UCSD-AML1 (cell line): Measurements from ENCODE around the gene LAGE3.
A peak's percentile ranks its signal among the peaks of the same experiment; 100 is the strongest.
"Not testable (repeated sequence)": the region's sequence is repeated elsewhere in the genome, so short reads cannot be mapped to it uniquely, and the experiment has no call there.

Source experiments
- DNase-seq: peaks from one replicate; lab custom pipeline; 2025; ENCODE audit not compliant: unreplicated experiment; lab: John Stamatoyannopoulos, UW

Gene LAGE3

GRCh38 chrX:154502098-154502497 lies 23.0 kb upstream of the LAGE3 start:
- DNase-seq: no peak

- not testable (repeated sequence) for DNase-seq
Measured at GRCh38 chrX:154501423-154501822, 22.3 kb upstream of the LAGE3 start.

GRCh38 chrX:154496591-154497137 lies 17.6 kb upstream of the LAGE3 start:
- DNase-seq: not testable (repeated sequence)

GRCh38 chrX:154495472-154495922 lies 16.4 kb upstream of the LAGE3 start:
- DNase-seq: no peak

GRCh38 chrX:154494715-154495114 lies 15.6 kb upstream of the LAGE3 start:
- DNase-seq: no peak

- DNase-seq: peak; percentile 91
Measured at GRCh38 chrX:154490414-154491083, 11.5 kb upstream of the LAGE3 start, which contains the start of gene SLC10A3. Gene SLC10A3, minus strand, starts transcription at chrX:154490629. Its CDS starts 1,689 bp downstream, at chrX:154488940.

- no peak for DNase-seq
Measured at GRCh38 chrX:154490021-154490413, 10.9 kb upstream of the LAGE3 start.

GRCh38 chrX:154489182-154489581 lies 10.1 kb upstream of the LAGE3 start:
- DNase-seq: no peak

- DNase-seq: no peak
Measured at GRCh38 chrX:154488336-154489075, 9.4 kb upstream of the LAGE3 start.

GRCh38 chrX:154487518-154488290 lies 8.6 kb upstream of the LAGE3 start:
- DNase-seq: no peak

GRCh38 chrX:154486396-154487207 lies 7.5 kb upstream of the LAGE3 start, which contains the start of gene UBL4A:
Gene UBL4A, minus strand, starts transcription at chrX:154486615. Its CDS starts 31 bp downstream, at chrX:154486584.
- DNase-seq: peak; percentile 67

- DNase-seq: no peak
Measured at GRCh38 chrX:154486052-154486395, 6.9 kb upstream of the LAGE3 start.

GRCh38 chrX:154485150-154486051 lies 6.3 kb upstream of the LAGE3 start:
- no peak for DNase-seq

GRCh38 chrX:154484255-154485149 lies 5.4 kb upstream of the LAGE3 start:
- DNase-seq: peak; percentile 21

- no peak for DNase-seq
Measured at GRCh38 chrX:154483325-154483724, 4.2 kb upstream of the LAGE3 start.

GRCh38 chrX:154482786-154483185 lies 3.7 kb upstream of the LAGE3 start:
- DNase-seq: no peak

GRCh38 chrX:154481911-154482601 lies 3.0 kb upstream of the LAGE3 start:
- DNase-seq: no peak

GRCh38 chrX:154481195-154481594 lies 2.1 kb upstream of the LAGE3 start:
- no peak for DNase-seq
